B cell (primary cell): ENCODE measurements around the gene TMEM179B. TPM values are rescaled to one million over a fixed set of nuclear protein-coding genes. Genes with fewer than 3 reads are reported as not detected.

Experiments used
- ATAC-seq: fragments of 200-7000 bp; cut with Tn5 transposase; one replicate; pipeline ENCODE4 v1.10.0; 2021; ENCODE audit warnings: low read depth, mild to moderate bottlenecking, moderate number of reproducible peaks, moderate library complexity
- CTCF ChIA-PET: fragments of 350-600 bp; sonication (Branson Sonifier 250); formaldehyde crosslinking; loops from one replicate; lab custom pipeline; 2021; ENCODE audit warnings: antibody characterized with exemption, inconsistent platforms; lab: Charles Lee
- POLR2A ChIA-PET: fragments of 350-600 bp; sonication (Branson Sonifier 250); formaldehyde crosslinking; loops from one replicate; lab custom pipeline; 2021; ENCODE audit warnings: antibody characterized with exemption; lab: Charles Lee
- DNase-seq: peaks from one replicate; pipeline ENCODE4 v3.0.0; 2013
- H2AFZ ChIP-seq: 2 replicates; pipeline ENCODE4 v1.6.1; 2012; ENCODE audit warnings: mild to moderate bottlenecking, low read depth, low read length; ENCODE audit not compliant: insufficient read depth, poor library complexity, severe bottlenecking
- H3K27ac ChIP-seq, 2 donors: 1 replicate in 1 of 2; 2 replicates in 1 of 2; pipeline ENCODE4 v1.5.1; 2012 to 2013; ENCODE audit warnings: low read length in 2 of 2, mild to moderate bottlenecking in 2 of 2, moderate library complexity in 1 of 2
- H3K27me3 ChIP-seq, 4 experiments: fragments of 200-600 bp in 1 of 4; sonication (generic) in 1 of 4; replicated peaks in 1 of 4; 1 replicate in 2 of 4; 2 replicates in 2 of 4; pipeline versions ENCODE4 v1.6.1 to v1.7.0; 2013 to 2016; ENCODE audit warnings: low read length in 3 of 4, mild to moderate bottlenecking in 2 of 4, mixed read lengths in 1 of 4, moderate library complexity in 1 of 4; ENCODE audit not compliant: insufficient read depth in 4 of 4, control insufficient read depth in 3 of 4; ENCODE audit errors: control extremely low read depth in 1 of 4
- H3K36me3 ChIP-seq, 2 experiments: replicated peaks in 1 of 2; 1 replicate in 1 of 2; 2 replicates in 1 of 2; pipeline versions ENCODE4 v1.6.1 to v1.7.1; 2013; ENCODE audit warnings: low read length in 1 of 2; ENCODE audit not compliant: insufficient read depth in 2 of 2, control insufficient read depth in 1 of 2; ENCODE audit errors: control extremely low read depth in 1 of 2, extremely low read depth in 1 of 2
- H3K4me1 ChIP-seq, 2 donors: fragments of 200-600 bp in 1 of 2; sonication (generic) in 1 of 2; 1 replicate in 1 of 2; 2 replicates in 1 of 2; pipeline versions ENCODE4 v1.5.1 to v1.6.1; 2013 to 2017; ENCODE audit warnings: low read length in 2 of 2; ENCODE audit not compliant: control insufficient read depth in 2 of 2, insufficient read depth in 2 of 2
- H3K4me2 ChIP-seq: replicated peaks from 2 replicates; pipeline ENCODE3; 2012; ENCODE audit warnings: mild to moderate bottlenecking, low read depth, low read length; ENCODE audit not compliant: poor library complexity, severe bottlenecking
- H3K4me3 ChIP-seq, 5 experiments: fragments of 200-600 bp in 1 of 5; sonication (generic) in 1 of 5; 1 replicate in 3 of 5; 2 replicates in 2 of 5; pipeline versions ENCODE4 v1.5.1 to v1.7.0; 2011 to 2016; ENCODE audit warnings: low read length in 4 of 5, mild to moderate bottlenecking in 4 of 5, low read depth in 2 of 5, control low read depth in 1 of 5, moderate library complexity in 1 of 5; ENCODE audit not compliant: insufficient read depth in 1 of 5; ENCODE audit errors: control extremely low read depth in 1 of 5, extremely low read depth in 1 of 5
- H3K79me2 ChIP-seq: fragments of 200-600 bp; sonication (generic); one replicate; pipeline ENCODE4 v1.6.0; 2016; ENCODE audit warnings: low read length; ENCODE audit not compliant: control insufficient read depth, insufficient read depth
- H3K9ac ChIP-seq: fragments of 200-600 bp; sonication (generic); 2 replicates; pipeline ENCODE4 v1.6.1; 2017; ENCODE audit warnings: mild to moderate bottlenecking, low read length, moderate library complexity
- H3K9me3 ChIP-seq, 3 donors: one replicate each; pipeline versions ENCODE4 v1.6.1 to v1.7.1; 2013; ENCODE audit warnings: low read length in 2 of 3; ENCODE audit not compliant: control insufficient read depth in 2 of 3, insufficient read depth in 1 of 3; ENCODE audit errors: control extremely low read depth in 1 of 3
- H4K20me1 ChIP-seq: 2 replicates; pipeline ENCODE4 v1.6.0; 2012; ENCODE audit warnings: mild to moderate bottlenecking, low read length; ENCODE audit not compliant: insufficient read depth, control insufficient read depth, poor library complexity, severe bottlenecking
- H3K27ac Mint-ChIP-seq: one replicate; pipeline ENCODE4 v1.8.0; 2021; ENCODE audit warnings: mixed read lengths
- H3K27me3 Mint-ChIP-seq: one replicate; pipeline ENCODE4 v1.8.0; 2021; ENCODE audit warnings: mixed read lengths
- H3K4me1 Mint-ChIP-seq: one replicate; pipeline ENCODE4 v1.8.0; 2021; ENCODE audit warnings: mixed read lengths
- H3K4me3 Mint-ChIP-seq: one replicate; pipeline ENCODE4 v1.8.0; 2021; ENCODE audit warnings: mixed read lengths
- H3K9me3 Mint-ChIP-seq: one replicate; pipeline ENCODE4 v1.8.0; 2022; ENCODE audit warnings: mixed read lengths; ENCODE audit not compliant: insufficient read depth
- EZH2 ChIP-seq: IDR thresholded peaks from 2 replicates; pipeline ENCODE4 v1.6.1; 2012; ENCODE audit warnings: borderline replicate concordance, low read depth, mild to moderate bottlenecking, moderate library complexity, low read length; ENCODE audit not compliant: insufficient read depth, poor library complexity, severe bottlenecking
- WGBS: methylation state at CpG from one replicate; pipeline ENCODE4 v1.1.5; 2013; ENCODE audit warnings: missing lambda C conversion rate; ENCODE audit not compliant: insufficient coverage; 5-methylcytosine and 5-hydroxymethylcytosine counted together
- intact Hi-C: fragments of 100-400 bp; cut with micrococcal nuclease; formaldehyde crosslinking; loops from one replicate; pipeline ENCODE4 v1.10.0; 2022
- polyA plus RNA-seq: library from polyadenylated mRNA; depleted of rRNA; stranded (reverse); fragments of >200 nt; gene quantifications from 2 replicates; pipeline ENCODE4 v1.2.3, GENCODE V29; 2012
- total RNA-seq, 2 donors: library from RNA; stranded (reverse); fragments of 120-200 nt in 1 of 2; gene quantifications; 1 replicate in 1 of 2; 2 replicates in 1 of 2; pipeline versions ENCODE4 v1.2.3 to v1.2.4, GENCODE V29; 2013 to 2022
- TF ChIP-seq, protein P1 (sequence below): fragments of 200-600 bp; IDR thresholded peaks from one replicate; pipeline ENCODE4 v1.8.0; 2022; ENCODE audit warnings: antibody characterized with exemption, mild to moderate bottlenecking

TMEM179B gene
- total and polyA plus RNA-seq, 2 donors (not counting 1 experiment from before 2014, with no cell fraction given): 62.3 to 64.3 TPM

DNA sequence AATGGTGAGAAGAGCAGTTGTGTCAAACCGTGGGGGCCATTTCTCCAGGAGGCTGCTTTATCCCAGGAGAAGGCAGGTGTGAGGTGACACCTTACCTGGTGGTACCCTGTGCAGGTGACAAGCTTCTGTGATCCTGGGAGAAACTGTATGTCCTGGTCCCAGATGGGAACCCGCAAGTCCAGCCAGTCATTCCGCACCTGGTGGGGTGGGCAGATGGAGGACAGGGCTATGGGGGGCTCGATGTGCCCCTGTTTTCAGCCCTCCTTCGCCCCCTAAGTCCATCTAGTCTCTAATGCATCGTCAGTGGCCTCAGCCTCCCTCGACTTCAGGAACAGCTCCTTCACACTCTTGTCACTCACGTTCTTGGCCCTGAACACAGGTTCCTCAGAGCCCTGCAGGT lies 48.1 kb downstream of the TMEM179B start:
- H3K27me3 ChIP-seq: no peaks in the 10 kb centered on the region
- no peaks in the 10 kb centered on the region for H3K27me3 Mint-ChIP-seq
- H3K27ac Mint-ChIP-seq: peak overlapping the region; percentile 26
- H3K4me1 ChIP-seq: peaks cover 20 to 34% of the 10 kb centered on the region in 2 donors
- H3K4me1 Mint-ChIP-seq: peaks cover 44% of the 10 kb centered on the region
- no peak overlapping the region for H3K4me2 ChIP-seq
- no peaks in the 10 kb centered on the region for H3K9me3 ChIP-seq
- intact Hi-C loops: no loop called here
- ATAC-seq (no peak), DNase-seq (peak; percentile 13)
- no peak overlapping the region for H2AFZ ChIP-seq
- peaks cover 77% of the 10 kb centered on the region for H3K79me2 ChIP-seq
- H3K4me3 Mint-ChIP-seq: no peak overlapping the region
- no peak overlapping the region for H3K9ac ChIP-seq
- peaks cover 0 to 43% of the 10 kb centered on the region in 2 experiments for H3K36me3 ChIP-seq
- WGBS: 97% methylated on average over 7 of the region's 8 CpGs
- no peak for TF ChIP-seq EZH2
- TF ChIP-seq, protein P1, sequence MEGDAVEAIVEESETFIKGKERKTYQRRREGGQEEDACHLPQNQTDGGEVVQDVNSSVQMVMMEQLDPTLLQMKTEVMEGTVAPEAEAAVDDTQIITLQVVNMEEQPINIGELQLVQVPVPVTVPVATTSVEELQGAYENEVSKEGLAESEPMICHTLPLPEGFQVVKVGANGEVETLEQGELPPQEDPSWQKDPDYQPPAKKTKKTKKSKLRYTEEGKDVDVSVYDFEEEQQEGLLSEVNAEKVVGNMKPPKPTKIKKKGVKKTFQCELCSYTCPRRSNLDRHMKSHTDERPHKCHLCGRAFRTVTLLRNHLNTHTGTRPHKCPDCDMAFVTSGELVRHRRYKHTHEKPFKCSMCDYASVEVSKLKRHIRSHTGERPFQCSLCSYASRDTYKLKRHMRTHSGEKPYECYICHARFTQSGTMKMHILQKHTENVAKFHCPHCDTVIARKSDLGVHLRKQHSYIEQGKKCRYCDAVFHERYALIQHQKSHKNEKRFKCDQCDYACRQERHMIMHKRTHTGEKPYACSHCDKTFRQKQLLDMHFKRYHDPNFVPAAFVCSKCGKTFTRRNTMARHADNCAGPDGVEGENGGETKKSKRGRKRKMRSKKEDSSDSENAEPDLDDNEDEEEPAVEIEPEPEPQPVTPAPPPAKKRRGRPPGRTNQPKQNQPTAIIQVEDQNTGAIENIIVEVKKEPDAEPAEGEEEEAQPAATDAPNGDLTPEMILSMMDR: no peak
- H3K9me3 Mint-ChIP-seq: no peaks in the 10 kb centered on the region
- H3K4me3 ChIP-seq: no peak overlapping the region
- CTCF ChIA-PET: interaction anchor here (0.5 kb wide), 1 partner anchor 274 kb away, joined by 3 read pairs; no protein-coding TSS in a partner anchor
- POLR2A ChIA-PET: no interaction called here
- H3K27ac ChIP-seq: no peak overlapping the region
- H4K20me1 ChIP-seq: peaks cover 12% of the 10 kb centered on the region

GRCh38 chr11:62839050-62839945 lies 52.1 kb downstream of the TMEM179B start, which contains the start of gene WDR74:
Gene WDR74 (minus strand): TSS chr11:62839590. CDS start chr11:62839570, 20 bp downstream.
- H3K79me2 ChIP-seq: peaks cover 48% of the 10 kb centered on the region
- Mint-ChIP-seq H3K27me3 (no peaks in the 10 kb centered on the region), H3K9me3 (no peaks in the 10 kb centered on the region), H3K4me1 (peaks cover 25% of the 10 kb centered on the region), H3K4me3 (no peak within 1 kb of the TSS), H3K27ac (no peak within 1 kb of the TSS)
- WGBS: under 1% methylated on average over 56 of the region's 62 CpGs
- H3K4me1 ChIP-seq: peaks cover 14 to 33% of the 10 kb centered on the region in 2 donors
- ChIA-PET POLR2A (interaction anchor here (0.6 to 5.0 kb wide), 27 partner anchors 7 to 1939 kb away, joined by 3 to 159 read pairs (median 9); partner anchors contain the start of genes B3GAT3, BSCL2, CSKMT and GNG3), CTCF (interaction anchor here (1.0 to 3.3 kb wide), 4 partner anchors 15 to 69 kb away, joined by 3 to 12 read pairs (median 6); partner anchors contain the start of genes NXF1, SLC3A2 and TAF6L)
- DNase-seq (peak; percentile 96), ATAC-seq (peak; percentile 41)
- H3K4me2 ChIP-seq: peak within 1 kb of the TSS; percentile 74
- no peaks in the 10 kb centered on the region for H3K27me3 ChIP-seq
- peak within 1 kb of the TSS; percentile 74 for H2AFZ ChIP-seq
- TF ChIP-seq, protein P1: no peak
- no peak for TF ChIP-seq EZH2
- peak within 1 kb of the TSS; percentile 99 for H3K9ac ChIP-seq
- no peaks in the 10 kb centered on the region for H4K20me1 ChIP-seq
- H3K36me3 ChIP-seq: peaks cover 0 to 33% of the 10 kb centered on the region in 2 experiments
- no peaks in the 10 kb centered on the region for H3K9me3 ChIP-seq
- intact Hi-C loops: loop anchor here (1.0 kb wide), 3 partner anchors 8 to 52 kb away; partner anchors contain the start of genes NXF1 and TMEM179B
- H3K27ac ChIP-seq: peak within 1 kb of the TSS; percentile 99 to 100
- H3K4me3 ChIP-seq: peak within 1 kb of the TSS; percentile 89 to 97 (median 96)
